Central memory CD8-positive, alpha-beta T cell (primary cell): ENCODE results near the gene TMEM221.

Experiments used
- ATAC-seq: fragments of 150-1000 bp; cut with Tn5 transposase; replicated peaks from 2 replicates; pipeline ENCODE4 v1.10.0; 2022; ENCODE audit warnings: mild to moderate bottlenecking, moderate FRiP score, moderate number of reproducible peaks; ENCODE audit not compliant: poor library complexity, severe bottlenecking; ENCODE audit errors: extremely low read depth
- DNase-seq, 2 donors: peaks; one replicate each; pipeline ENCODE4 v3.0.0; 2021; ENCODE audit warnings: low spot score in 2 of 2
- H3K27ac Mint-ChIP-seq: one replicate; pipeline ENCODE4 v1.8.0; 2022; ENCODE audit warnings: low read depth, mild to moderate bottlenecking, moderate library complexity, mixed read lengths
- H3K27me3 Mint-ChIP-seq: one replicate; pipeline ENCODE4 v1.8.0; 2022; ENCODE audit warnings: mixed read lengths
- H3K36me3 Mint-ChIP-seq: one replicate; pipeline ENCODE4 v1.8.0; 2022; ENCODE audit warnings: mild to moderate bottlenecking, moderate library complexity, mixed read lengths; ENCODE audit not compliant: insufficient read depth
- H3K4me1 Mint-ChIP-seq: one replicate; pipeline ENCODE4 v1.8.0; 2022; ENCODE audit warnings: mixed read lengths
- H3K4me3 Mint-ChIP-seq: one replicate; pipeline ENCODE4 v1.8.0; 2022; ENCODE audit warnings: mild to moderate bottlenecking, moderate library complexity, mixed read lengths
- H3K9me3 Mint-ChIP-seq: one replicate; pipeline ENCODE4 v1.8.0; 2022; ENCODE audit warnings: mixed read lengths

The TMEM221 gene

DNA sequence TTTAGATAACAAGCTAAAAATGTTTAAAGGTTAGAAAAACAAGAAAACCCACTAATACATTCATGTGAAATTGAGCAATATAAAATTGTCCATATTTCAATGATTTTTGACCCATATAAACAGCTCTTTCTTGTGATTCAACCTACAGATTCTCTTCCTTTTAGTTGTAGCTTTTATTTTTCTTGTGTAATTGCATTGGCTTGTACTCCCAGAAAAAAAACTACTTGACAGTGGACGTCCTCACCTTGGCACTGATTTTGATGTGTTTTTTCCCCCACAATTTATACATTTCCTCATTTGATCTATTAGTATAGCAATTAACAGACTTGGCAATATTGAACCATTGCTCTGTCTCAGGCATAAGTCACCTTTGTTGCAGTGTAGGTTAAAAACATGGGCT, 59.2 kb downstream of the TMEM221 start:
- no peak for DNase-seq
- no peak for ATAC-seq
- H3K4me3 Mint-ChIP-seq: no peak overlapping the region

GRCh38 chr19:17385878-17386611, 62.4 kb downstream of the TMEM221 start:
- Mint-ChIP-seq H3K4me3 (no peak overlapping the region), H3K4me1 (peaks cover 5% of the 10 kb centered on the region), H3K36me3 (peaks cover 4% of the 10 kb centered on the region), H3K9me3 (no peaks in the 10 kb centered on the region), H3K27ac (no peak overlapping the region), H3K27me3 (no peaks in the 10 kb centered on the region)
- DNase-seq (peak; percentile 26 to 47), ATAC-seq (no peak)

More for the DNA sequence above, 59.2 kb downstream of the TMEM221 start:
- Mint-ChIP-seq H3K27ac (no peak overlapping the region), H3K27me3 (no peaks in the 10 kb centered on the region), H3K4me1 (peaks cover 13% of the 10 kb centered on the region), H3K36me3 (peaks cover 8% of the 10 kb centered on the region), H3K9me3 (no peaks in the 10 kb centered on the region)
